Mesenchymal stem cell (in vitro differentiated cells and primary cell): Measurements from ENCODE around the gene EXTL1.

Experiments used
- DNase-seq: peaks from one replicate; pipeline ENCODE4 v3.0.0-alpha.2; 2013
- H2AFZ ChIP-seq: one replicate; pipeline ENCODE4 v1.6.1; 2013; ENCODE audit warnings: low read depth, mild to moderate bottlenecking, control low read depth, inconsistent platforms, low read length, moderate library complexity
- H2AK5ac ChIP-seq: 2 replicates; pipeline ENCODE4 v1.6.1; 2013; ENCODE audit warnings: low read length, moderate library complexity, mild to moderate bottlenecking, inconsistent platforms; ENCODE audit not compliant: severe bottlenecking
- H2BK120ac ChIP-seq: one replicate; pipeline ENCODE4 v1.6.1; 2013; ENCODE audit warnings: low read depth, mild to moderate bottlenecking, inconsistent platforms, low read length, moderate library complexity
- H2BK12ac ChIP-seq, 2 experiments: one replicate each; pipeline ENCODE4 v1.6.1; 2013; ENCODE audit warnings: inconsistent platforms in 2 of 2, low read length in 2 of 2, mild to moderate bottlenecking in 2 of 2, moderate library complexity in 2 of 2, control low read depth in 1 of 2
- H2BK15ac ChIP-seq: one replicate; pipeline ENCODE4 v1.6.1; 2013; ENCODE audit warnings: mild to moderate bottlenecking, low read depth, inconsistent platforms; ENCODE audit not compliant: poor library complexity, severe bottlenecking
- H2BK5ac ChIP-seq: 2 replicates; pipeline ENCODE4 v1.6.1; 2013; ENCODE audit warnings: low read depth, mild to moderate bottlenecking, low read length, control low read depth, inconsistent platforms; ENCODE audit not compliant: poor library complexity, severe bottlenecking
- H3K14ac ChIP-seq, 2 experiments: one replicate each; pipeline ENCODE4 v1.6.1; 2013; ENCODE audit warnings: inconsistent platforms in 2 of 2, low read length in 2 of 2, control low read depth in 1 of 2, mild to moderate bottlenecking in 1 of 2, moderate library complexity in 1 of 2
- H3K18ac ChIP-seq, 2 experiments: one replicate each; pipeline ENCODE4 v1.6.1; 2013; ENCODE audit warnings: inconsistent platforms in 2 of 2, low read length in 2 of 2, control low read depth in 1 of 2, low read depth in 1 of 2, mild to moderate bottlenecking in 1 of 2
- H3K23ac ChIP-seq, 2 experiments: one replicate each; pipeline ENCODE4 v1.6.1; 2013; ENCODE audit warnings: inconsistent platforms in 2 of 2, low read length in 2 of 2, mild to moderate bottlenecking in 2 of 2, moderate library complexity in 2 of 2, control low read depth in 1 of 2
- H3K27ac ChIP-seq: 2 replicates; pipeline ENCODE4 v1.5.1; 2013; ENCODE audit warnings: mild to moderate bottlenecking, moderate library complexity, low read length, control low read depth, inconsistent platforms; ENCODE audit not compliant: poor library complexity, severe bottlenecking
- H3K27me3 ChIP-seq, 2 experiments: 2 replicates each; pipeline versions ENCODE4 v1.6.1 to v1.7.0; 2013; ENCODE audit warnings: low read length in 2 of 2, mild to moderate bottlenecking in 2 of 2, moderate library complexity in 2 of 2, control low read depth in 1 of 2, inconsistent platforms in 1 of 2; ENCODE audit not compliant: control insufficient read depth in 1 of 2, insufficient read depth in 1 of 2
- H3K36me3 ChIP-seq, 2 experiments: 2 replicates each; pipeline versions ENCODE4 v1.6.1 to v1.7.0; 2013; ENCODE audit warnings: low read length in 2 of 2, control low read depth in 1 of 2, inconsistent platforms in 1 of 2, low read depth in 1 of 2, mild to moderate bottlenecking in 1 of 2; ENCODE audit not compliant: insufficient read depth in 2 of 2, control insufficient read depth in 1 of 2
- H3K4ac ChIP-seq, 2 experiments: one replicate each; pipeline ENCODE4 v1.6.1; 2013; ENCODE audit warnings: inconsistent platforms in 2 of 2, low read length in 2 of 2, mild to moderate bottlenecking in 2 of 2, moderate library complexity in 2 of 2, control low read depth in 1 of 2, low read depth in 1 of 2
- H3K4me1 ChIP-seq: 2 replicates; pipeline ENCODE4 v1.6.1; 2013; ENCODE audit warnings: low read depth, low read length, control low read depth; ENCODE audit not compliant: control insufficient read depth, insufficient read depth
- H3K4me2 ChIP-seq: 2 replicates; pipeline ENCODE4 v1.6.1; 2013; ENCODE audit warnings: low read length, mild to moderate bottlenecking, inconsistent platforms; ENCODE audit not compliant: poor library complexity, severe bottlenecking
- H3K4me3 ChIP-seq, 2 experiments: 2 replicates each; pipeline versions ENCODE4 v1.5.1 to v1.7.0; 2013; ENCODE audit warnings: low read length in 2 of 2, mild to moderate bottlenecking in 2 of 2, control low read depth in 1 of 2, low read depth in 1 of 2; ENCODE audit not compliant: insufficient read depth in 1 of 2
- H3K79me1 ChIP-seq: replicated peaks from 2 replicates; pipeline ENCODE4 v1.6.1; 2013; ENCODE audit warnings: mild to moderate bottlenecking, control low read depth, low read length, inconsistent platforms; ENCODE audit not compliant: poor library complexity, severe bottlenecking
- H3K9ac ChIP-seq: 2 replicates; pipeline ENCODE4 v1.7.0; 2013; ENCODE audit warnings: mild to moderate bottlenecking, low read length, moderate library complexity
- H3K9me3 ChIP-seq: 2 replicates; pipeline ENCODE4 v1.7.0; 2013; ENCODE audit warnings: mild to moderate bottlenecking, low read length; ENCODE audit not compliant: control insufficient read depth
- H4K8ac ChIP-seq: one replicate; pipeline ENCODE4 v1.6.1; 2013; ENCODE audit warnings: inconsistent platforms, mild to moderate bottlenecking, low read length, moderate library complexity
- H4K91ac ChIP-seq: one replicate; pipeline ENCODE4 v1.6.1; 2013; ENCODE audit warnings: mild to moderate bottlenecking, low read length, inconsistent platforms
- WGBS: methylation state at CpG from one replicate; pipeline ENCODE4 v1.1.7; 2013; ENCODE audit warnings: mixed read lengths; 5-methylcytosine and 5-hydroxymethylcytosine counted together

Gene EXTL1

GRCh38 chr1:26020330-26020768 lies 1.2 kb upstream of the EXTL1 start:
- H3K36me3 ChIP-seq = no peaks in the 10 kb centered on the region
- H3K14ac ChIP-seq = no peak overlapping the region
- peak overlapping the region in 1 of 2 experiments; percentile 28 for H2BK12ac ChIP-seq
- no peak overlapping the region for H2BK5ac ChIP-seq
- H3K23ac ChIP-seq = no peak overlapping the region
- no peak overlapping the region for H3K27ac ChIP-seq
- no peak overlapping the region for H3K9ac ChIP-seq
- no peak overlapping the region for H3K4ac ChIP-seq
- peak overlapping the region in 1 of 2 experiments; percentile 19 for H3K18ac ChIP-seq
- no peak for DNase-seq
- no peak overlapping the region for H2BK120ac ChIP-seq
- H4K91ac ChIP-seq = no peak overlapping the region
- no peak overlapping the region for H2BK15ac ChIP-seq
- peaks cover 0 to 13% of the 10 kb centered on the region in 2 experiments for H3K27me3 ChIP-seq
- WGBS = 82% methylated on average over 6 of the region's 6 CpGs
- H3K79me1 ChIP-seq = peaks cover 6% of the 10 kb centered on the region
- H3K4me1 ChIP-seq = peaks cover 56% of the 10 kb centered on the region
- no peak overlapping the region for H3K4me2 ChIP-seq
- H3K9me3 ChIP-seq = no peaks in the 10 kb centered on the region
- H3K4me3 ChIP-seq = no peak overlapping the region
- no peak overlapping the region for H2AFZ ChIP-seq
- no peak overlapping the region for H4K8ac ChIP-seq
- no peak overlapping the region for H2AK5ac ChIP-seq

- Histone ChIP-seq H3K9ac (no peak overlapping the region), H4K8ac (no peak overlapping the region), H3K79me1 (peaks cover 6% of the 10 kb centered on the region), H3K27me3 (peaks cover 0 to 13% of the 10 kb centered on the region in 2 experiments), H2AK5ac (no peak overlapping the region), H2AFZ (no peak overlapping the region), H2BK15ac (no peak overlapping the region), H3K23ac (no peak overlapping the region), H2BK12ac (peak overlapping the region; percentile 24 to 28), H3K36me3 (no peaks in the 10 kb centered on the region), H3K4me3 (peak overlapping the region in 1 of 2 experiments; percentile 67), H3K4me1 (peaks cover 56% of the 10 kb centered on the region), H4K91ac (peak overlapping the region; percentile 4), H3K9me3 (no peaks in the 10 kb centered on the region), H3K18ac (peak overlapping the region in 1 of 2 experiments; percentile 19), H3K4ac (peak overlapping the region in 1 of 2 experiments; percentile 4), H2BK120ac (no peak overlapping the region), H3K14ac (no peak overlapping the region), H3K4me2 (peak overlapping the region; percentile 81), H3K27ac (no peak overlapping the region), H2BK5ac (no peak overlapping the region)
- 74% methylated on average over 3 of the region's 6 CpGs for WGBS
- DNase-seq = peak; percentile 63
Observed at GRCh38 chr1:26020941-26021646, 481 bp upstream of the EXTL1 start.

- Histone ChIP-seq H3K9me3 (no peaks in the 10 kb centered on the region), H3K4me3 (peak overlapping the region in 1 of 2 experiments; percentile 67), H3K27me3 (peaks cover 0 to 13% of the 10 kb centered on the region in 2 experiments), H3K27ac (no peak overlapping the region), H2BK12ac (peak overlapping the region in 1 of 2 experiments; percentile 87), H4K91ac (no peak overlapping the region), H3K4ac (no peak overlapping the region), H2BK5ac (no peak overlapping the region), H2BK120ac (no peak overlapping the region), H3K4me2 (no peak overlapping the region), H2AK5ac (no peak overlapping the region), H2AFZ (no peak overlapping the region), H4K8ac (peak overlapping the region; percentile 91), H2BK15ac (peak overlapping the region; percentile 33), H3K36me3 (no peaks in the 10 kb centered on the region), H3K23ac (no peak overlapping the region), H3K9ac (no peak overlapping the region), H3K18ac (peak overlapping the region in 1 of 2 experiments; percentile 67), H3K4me1 (peaks cover 45% of the 10 kb centered on the region), H3K14ac (peak overlapping the region in 1 of 2 experiments; percentile 22), H3K79me1 (peaks cover 6% of the 10 kb centered on the region)
- WGBS = 91% methylated on average over 8 of the region's 8 CpGs
- no peak for DNase-seq
Observed at GRCh38 chr1:26022404-26022779, 817 bp downstream of the EXTL1 start.

GRCh38 chr1:26023009-26023408 lies 1.4 kb downstream of the EXTL1 start:
- no peak overlapping the region for H2AK5ac ChIP-seq
- peaks cover 0 to 13% of the 10 kb centered on the region in 2 experiments for H3K27me3 ChIP-seq
- H4K91ac ChIP-seq = no peak overlapping the region
- H2BK120ac ChIP-seq = no peak overlapping the region
- H3K79me1 ChIP-seq = peaks cover 6% of the 10 kb centered on the region
- no peak overlapping the region for H2AFZ ChIP-seq
- peak overlapping the region in 1 of 2 experiments; percentile 47 for H2BK12ac ChIP-seq
- H3K4me2 ChIP-seq = no peak overlapping the region
- H2BK5ac ChIP-seq = no peak overlapping the region
- H3K27ac ChIP-seq = no peak overlapping the region
- no peak overlapping the region for H3K4me3 ChIP-seq
- no peak overlapping the region for H3K18ac ChIP-seq
- H3K9ac ChIP-seq = no peak overlapping the region
- H2BK15ac ChIP-seq = no peak overlapping the region
- H3K36me3 ChIP-seq = no peaks in the 10 kb centered on the region
- no peaks in the 10 kb centered on the region for H3K9me3 ChIP-seq
- DNase-seq = no peak
- no peak overlapping the region for H3K4ac ChIP-seq
- H3K4me1 ChIP-seq = peaks cover 43% of the 10 kb centered on the region
- H3K14ac ChIP-seq = no peak overlapping the region
- 94% methylated on average over 13 of the region's 13 CpGs for WGBS
- H4K8ac ChIP-seq = no peak overlapping the region
- H3K23ac ChIP-seq = peak overlapping the region in 1 of 2 experiments; percentile 95
